SK-N-SH treated with all-trans-retinoic acid at 6 μM for 48 hours (cell line): ENCODE measurements around the gene ZNF24.
A peak's percentile ranks its signal among the peaks of the same experiment; 100 is the strongest.

Experiments used
- ATAC-seq: fragments of 200-7000 bp; cut with Tn5 transposase; 3 replicates; pipeline ENCODE4 v1.9.1; 2020; ENCODE audit warnings: mild to moderate bottlenecking, moderate library complexity
- ARNTL ChIP-seq: fragments of 450-650 bp; formaldehyde crosslinking; IDR thresholded peaks from 2 replicates; pipeline ENCODE4 v1.5.0; 2020; ENCODE audit warnings: low read depth, mild to moderate bottlenecking, moderate library complexity, borderline replicate concordance
- BACH2 ChIP-seq: fragments of 250-450 bp; sonication (Bioruptor Pico); IDR thresholded peaks from 2 replicates; pipeline ENCODE4 v1.9.0; 2021; ENCODE audit warnings: mild to moderate bottlenecking, borderline replicate concordance
- CREB5 ChIP-seq: fragments of 250-450 bp; sonication (Bioruptor Pico); IDR thresholded peaks from 2 replicates; pipeline ENCODE4 v1.5.1; 2020; ENCODE audit warnings: low read depth, mild to moderate bottlenecking, moderate library complexity
- CSDC2 ChIP-seq: fragments of 250-450 bp; sonication (Bioruptor Pico); IDR thresholded peaks from 2 replicates; pipeline ENCODE4 v1.5.0; 2020; ENCODE audit warnings: mild to moderate bottlenecking, moderate library complexity
- ESRRG ChIP-seq: fragments of 250-450 bp; sonication (Bioruptor Pico); IDR thresholded peaks from 2 replicates; pipeline ENCODE4 v1.6.1; 2021; ENCODE audit warnings: mild to moderate bottlenecking
- GLIS3 ChIP-seq: fragments of 250-450 bp; sonication (Bioruptor Pico); IDR thresholded peaks from 2 replicates; pipeline ENCODE4 v1.5.0; 2020; ENCODE audit warnings: mild to moderate bottlenecking, moderate library complexity
- ISL1 ChIP-seq: fragments of 250-450 bp; sonication (Bioruptor Pico); IDR thresholded peaks from 2 replicates; pipeline ENCODE4 v2.1.2; 2022; ENCODE audit warnings: mild to moderate bottlenecking, moderate library complexity
- OSR1 ChIP-seq: fragments of 250-450 bp; sonication (Bioruptor Pico); IDR thresholded peaks from 2 replicates; pipeline ENCODE4 v1.8.0; 2022; ENCODE audit warnings: moderate library complexity, mild to moderate bottlenecking, inconsistent platforms
- PATZ1 ChIP-seq: fragments of 250-450 bp; sonication (Bioruptor Pico); IDR thresholded peaks from 2 replicates; pipeline ENCODE4 v1.8.0; 2020; ENCODE audit warnings: mild to moderate bottlenecking, moderate library complexity, borderline replicate concordance
- POU6F1 ChIP-seq: fragments of 250-450 bp; sonication (Bioruptor Pico); IDR thresholded peaks from 2 replicates; pipeline ENCODE4 v1.8.0; 2021; ENCODE audit warnings: low read depth, mild to moderate bottlenecking, moderate library complexity, borderline replicate concordance
- PPARA ChIP-seq: fragments of 250-450 bp; sonication (Bioruptor Pico); IDR thresholded peaks from 2 replicates; pipeline ENCODE4 v1.5.0; 2020; ENCODE audit warnings: mild to moderate bottlenecking, borderline replicate concordance
- RARB ChIP-seq: fragments of 250-450 bp; sonication (Bioruptor Pico); IDR thresholded peaks from 2 replicates; pipeline ENCODE4 v1.8.0; 2021; ENCODE audit warnings: mild to moderate bottlenecking, moderate library complexity
- TCF4 ChIP-seq: fragments of 250-450 bp; sonication (Bioruptor Pico); IDR thresholded peaks from 2 replicates; pipeline ENCODE4 v1.8.0; 2021; ENCODE audit warnings: mild to moderate bottlenecking, moderate library complexity, borderline replicate concordance
- TOX ChIP-seq: fragments of 250-450 bp; sonication (Bioruptor Pico); IDR thresholded peaks from 2 replicates; pipeline ENCODE4 v1.8.0; 2021; ENCODE audit warnings: mild to moderate bottlenecking, moderate library complexity, borderline replicate concordance
- TSHZ2 ChIP-seq: fragments of 250-450 bp; sonication (Bioruptor Pico); IDR thresholded peaks from 2 replicates; pipeline ENCODE4 v1.5.0; 2020; ENCODE audit warnings: mild to moderate bottlenecking, moderate library complexity
- ZC3H10 ChIP-seq: fragments of 250-450 bp; sonication (Bioruptor Pico); IDR thresholded peaks from 2 replicates; pipeline ENCODE4 v1.5.1; 2021; ENCODE audit warnings: mild to moderate bottlenecking, moderate library complexity
- ZFP3 ChIP-seq: fragments of 250-450 bp; sonication (Bioruptor Pico); IDR thresholded peaks from 2 replicates; pipeline ENCODE4 v1.5.0; 2020; ENCODE audit warnings: mild to moderate bottlenecking, moderate library complexity
- ZFP30 ChIP-seq: fragments of 450-650 bp; formaldehyde crosslinking; IDR thresholded peaks from 2 replicates; pipeline ENCODE4 v1.5.0; 2022; ENCODE audit warnings: mild to moderate bottlenecking, moderate library complexity
- ZNF565 ChIP-seq: fragments of 450-650 bp; formaldehyde crosslinking; conservative IDR thresholded peaks from 2 replicates; pipeline ENCODE4 v1.5.0; 2020; ENCODE audit warnings: low read depth, mild to moderate bottlenecking, moderate library complexity
- ZNF70 ChIP-seq: fragments of 450-650 bp; formaldehyde crosslinking; IDR thresholded peaks from 2 replicates; pipeline ENCODE4 v1.5.0; 2020; ENCODE audit warnings: mild to moderate bottlenecking, moderate library complexity
- ZNF8 ChIP-seq: fragments of 450-650 bp; formaldehyde crosslinking; IDR thresholded peaks from 2 replicates; pipeline ENCODE4 v1.5.0; 2020; ENCODE audit warnings: mild to moderate bottlenecking, moderate library complexity

ZNF24 gene

GRCh38 chr18:35387152-35387571, 42.9 kb upstream of the ZNF24 start:
- peak; percentile 71 for ATAC-seq
- TF ChIP-seq PPARA (no peak), ISL1 (CRISPR knock-in tag) (no peak), PATZ1 (CRISPR knock-in tag) (no peak), ESRRG (CRISPR knock-in tag) (no peak), RARB (CRISPR knock-in tag) (no peak), TSHZ2 (CRISPR knock-in tag) (no peak), TCF4 (CRISPR knock-in tag) (no peak)

GRCh38 chr18:35386600-35387100, 42.4 kb upstream of the ZNF24 start:
- ATAC-seq = peak; percentile 94
- no peak for TF ChIP-seq ZFP30
- TF ChIP-seq TCF4 (CRISPR knock-in tag) = no peak
- no peak for TF ChIP-seq ARNTL (CRISPR knock-in tag)
- TF ChIP-seq, all 23 proteins: peak for 0

GRCh38 chr18:35383136-35383535, 38.9 kb upstream of the ZNF24 start:
- TF ChIP-seq ZNF70 (no peak), CREB5 (no peak), GLIS3 (CRISPR knock-in tag) (no peak), ZFP30 (no peak), RARB (CRISPR knock-in tag) (no peak), TCF4 (CRISPR knock-in tag) (no peak), ZFP3 (CRISPR knock-in tag) (no peak), ARNTL (CRISPR knock-in tag) (no peak), ZNF565 (no peak)
- ATAC-seq = no peak

- no peak for ATAC-seq
- no peak for TF ChIP-seq PATZ1 (CRISPR knock-in tag)
- no peak for TF ChIP-seq ZFP3 (CRISPR knock-in tag)
- TF ChIP-seq TSHZ2 (CRISPR knock-in tag) = no peak
- no peak for TF ChIP-seq CSDC2 (CRISPR knock-in tag)
- TF ChIP-seq BACH2 (CRISPR knock-in tag) = no peak
- TF ChIP-seq ZNF70 = no peak
- no peak for TF ChIP-seq ZFP30
- no peak for TF ChIP-seq TOX
- TF ChIP-seq ARNTL (CRISPR knock-in tag) = no peak
- no peak for TF ChIP-seq OSR1 (CRISPR knock-in tag)
- no peak for TF ChIP-seq GLIS3 (CRISPR knock-in tag)
- no peak for TF ChIP-seq POU6F1 (CRISPR knock-in tag)
- TF ChIP-seq ISL1 (CRISPR knock-in tag) = no peak
- no peak for TF ChIP-seq ZNF8
- TF ChIP-seq ZC3H10 (CRISPR knock-in tag) = no peak
- no peak for TF ChIP-seq PPARA
- TF ChIP-seq ESRRG (CRISPR knock-in tag) = no peak
- TF ChIP-seq CREB5 = no peak
Measured at GRCh38 chr18:35379421-35379820, 35.2 kb upstream of the ZNF24 start.
